ENCODE measurements around the gene CRKL. TPM values are rescaled to one million over a fixed set of nuclear protein-coding genes. Genes with fewer than 3 reads are reported as not detected.
"Not testable (repeated sequence)": the region's sequence is repeated elsewhere in the genome, so short reads cannot be mapped to it uniquely, and the experiment has no call there.

The CRKL gene
- total and polyA plus RNA-seq, 9 donors = 36.4 to 56.8 (median 45.2) TPM

- not testable (repeated sequence) for H3K9me3 ChIP-seq (replicated peaks; ENCODE audit: control insufficient read depth, low read depth, low read length); H3K36me3 ChIP-seq (ENCODE audit: control insufficient read depth, insufficient read depth, low read length); H3K27me3 ChIP-seq (ENCODE audit: control insufficient read depth, insufficient read depth, low read length); H3K27ac ChIP-seq (ENCODE audit: low read length); H3K4me1 ChIP-seq (ENCODE audit: control insufficient read depth, insufficient read depth, low read length); H3K4me3 ChIP-seq (ENCODE audit: low read length); DNase-seq
- no CpG with 5 or more reads among the region's 7 CpGs for WGBS (ENCODE audit: insufficient coverage)
These were observed 19.5 kb upstream of the CRKL start for GRCh38 chr22:20897737-20898136.

GRCh38 chr22:20899827-20900423, 17.3 kb upstream of the CRKL start:
- Histone ChIP-seq H3K27ac (ENCODE audit: low read length) (no peak overlapping the region), H3K4me1 (ENCODE audit: control insufficient read depth, insufficient read depth, low read length) (no peaks in the 10 kb centered on the region), H3K36me3 (ENCODE audit: control insufficient read depth, insufficient read depth, low read length) (no peaks in the 10 kb centered on the region), H3K9me3 (replicated peaks; ENCODE audit: control insufficient read depth, low read depth, low read length) (no peaks in the 10 kb centered on the region), H3K4me3 (ENCODE audit: low read length) (no peak overlapping the region), H3K27me3 (ENCODE audit: control insufficient read depth, insufficient read depth, low read length) (no peaks in the 10 kb centered on the region)
- no peak for DNase-seq
- WGBS (ENCODE audit: insufficient coverage) = 80% methylated on average over 5 of the region's 7 CpGs

- not testable (repeated sequence) for H3K27ac ChIP-seq (ENCODE audit: low read length); H3K9me3 ChIP-seq (replicated peaks; ENCODE audit: control insufficient read depth, low read depth, low read length); H3K36me3 ChIP-seq (ENCODE audit: control insufficient read depth, insufficient read depth, low read length); H3K4me3 ChIP-seq (ENCODE audit: low read length); H3K27me3 ChIP-seq (ENCODE audit: control insufficient read depth, insufficient read depth, low read length); DNase-seq; H3K4me1 ChIP-seq (ENCODE audit: control insufficient read depth, insufficient read depth, low read length)
- no CpG with 5 or more reads among the region's 18 CpGs for WGBS (ENCODE audit: insufficient coverage)
These were observed 15.8 kb upstream of the CRKL start for GRCh38 chr22:20901093-20902033.

- no peak for DNase-seq
- Histone ChIP-seq H3K27me3 (ENCODE audit: control insufficient read depth, insufficient read depth, low read length) (no peaks in the 10 kb centered on the region), H3K4me3 (ENCODE audit: low read length) (no peak overlapping the region), H3K9me3 (replicated peaks; ENCODE audit: control insufficient read depth, low read depth, low read length) (no peaks in the 10 kb centered on the region), H3K36me3 (ENCODE audit: control insufficient read depth, insufficient read depth, low read length) (no peaks in the 10 kb centered on the region), H3K4me1 (ENCODE audit: control insufficient read depth, insufficient read depth, low read length) (no peaks in the 10 kb centered on the region), H3K27ac (ENCODE audit: low read length) (no peak overlapping the region)
- WGBS (ENCODE audit: insufficient coverage) = 100% methylated on average over 1 of the region's 2 CpGs
These were observed 14.1 kb upstream of the CRKL start for GRCh38 chr22:20903093-20903492.

- Histone ChIP-seq H3K27me3 (ENCODE audit: control insufficient read depth, insufficient read depth, low read length) (no peaks in the 10 kb centered on the region), H3K9me3 (replicated peaks; ENCODE audit: control insufficient read depth, low read depth, low read length) (no peaks in the 10 kb centered on the region), H3K27ac (ENCODE audit: low read length) (no peak overlapping the region), H3K36me3 (ENCODE audit: control insufficient read depth, insufficient read depth, low read length) (no peaks in the 10 kb centered on the region), H3K4me3 (ENCODE audit: low read length) (no peak overlapping the region), H3K4me1 (ENCODE audit: control insufficient read depth, insufficient read depth, low read length) (no peaks in the 10 kb centered on the region)
- WGBS (ENCODE audit: insufficient coverage) = 79% methylated on average over 5 of the region's 7 CpGs
- DNase-seq = no peak
These were observed 12.9 kb upstream of the CRKL start for GRCh38 chr22:20904008-20904979.

- H3K27me3 ChIP-seq (ENCODE audit: control insufficient read depth, insufficient read depth, low read length) = no peaks in the 10 kb centered on the region
- WGBS (ENCODE audit: insufficient coverage) = no CpG with 5 or more reads among the region's 3 CpGs
- H3K36me3 ChIP-seq (ENCODE audit: control insufficient read depth, insufficient read depth, low read length) = no peaks in the 10 kb centered on the region
- H3K4me1 ChIP-seq (ENCODE audit: control insufficient read depth, insufficient read depth, low read length) = no peaks in the 10 kb centered on the region
- no peak overlapping the region for H3K27ac ChIP-seq (ENCODE audit: low read length)
- DNase-seq = no peak
- H3K4me3 ChIP-seq (ENCODE audit: low read length) = no peak overlapping the region
- H3K9me3 ChIP-seq (replicated peaks; ENCODE audit: control insufficient read depth, low read depth, low read length) = no peaks in the 10 kb centered on the region
These were observed 12.2 kb upstream of the CRKL start for GRCh38 chr22:20904980-20905355.

- Histone ChIP-seq H3K4me1 (ENCODE audit: control insufficient read depth, insufficient read depth, low read length) (no peaks in the 10 kb centered on the region), H3K27ac (ENCODE audit: low read length) (no peak overlapping the region), H3K4me3 (ENCODE audit: low read length) (no peak overlapping the region), H3K27me3 (ENCODE audit: control insufficient read depth, insufficient read depth, low read length) (no peaks in the 10 kb centered on the region), H3K36me3 (ENCODE audit: control insufficient read depth, insufficient read depth, low read length) (no peaks in the 10 kb centered on the region), H3K9me3 (replicated peaks; ENCODE audit: control insufficient read depth, low read depth, low read length) (no peaks in the 10 kb centered on the region)
- no peak for DNase-seq
- no CpG with 5 or more reads among the region's 4 CpGs for WGBS (ENCODE audit: insufficient coverage)
These were observed 11.5 kb upstream of the CRKL start for GRCh38 chr22:20905415-20906386.

GRCh38 chr22:20906387-20906767, 10.8 kb upstream of the CRKL start:
- Histone ChIP-seq H3K4me1 (ENCODE audit: control insufficient read depth, insufficient read depth, low read length) (no peaks in the 10 kb centered on the region), H3K9me3 (replicated peaks; ENCODE audit: control insufficient read depth, low read depth, low read length) (no peaks in the 10 kb centered on the region), H3K27me3 (ENCODE audit: control insufficient read depth, insufficient read depth, low read length) (no peaks in the 10 kb centered on the region), H3K27ac (ENCODE audit: low read length) (no peak overlapping the region), H3K4me3 (ENCODE audit: low read length) (no peak overlapping the region), H3K36me3 (ENCODE audit: control insufficient read depth, insufficient read depth, low read length) (no peaks in the 10 kb centered on the region)
- no peak for DNase-seq
- no CpG with 5 or more reads among the region's 3 CpGs for WGBS (ENCODE audit: insufficient coverage)

GRCh38 chr22:20908717-20909116, 8.5 kb upstream of the CRKL start:
- H3K4me1 ChIP-seq (ENCODE audit: control insufficient read depth, insufficient read depth, low read length); DNase-seq; H3K4me3 ChIP-seq (ENCODE audit: low read length); H3K27ac ChIP-seq (ENCODE audit: low read length); H3K36me3 ChIP-seq (ENCODE audit: control insufficient read depth, insufficient read depth, low read length); H3K9me3 ChIP-seq (replicated peaks; ENCODE audit: control insufficient read depth, low read depth, low read length); H3K27me3 ChIP-seq (ENCODE audit: control insufficient read depth, insufficient read depth, low read length): not testable (repeated sequence)
- 100% methylated on average over 2 of the region's 5 CpGs for WGBS (ENCODE audit: insufficient coverage)

All from muscle of leg (tissue), 11 donors.